Dermis microvascular lymphatic vessel endothelial cell (primary cell): Measurements from ENCODE around the gene P2RY13. TPM values are rescaled to one million over a fixed set of nuclear protein-coding genes. Genes with fewer than 3 reads are reported as not detected.

Experiments used
- DNase-seq, 2 donors: peaks; one replicate each; pipeline versions ENCODE4 v3.0.0 to v3.0.0-alpha.2; 2010; ENCODE audit warnings: low read depth in 2 of 2
- total RNA-seq: library from RNA; depleted of rRNA; stranded (reverse); fragments of >200 nt; gene quantifications from 2 replicates; pipeline ENCODE4 v1.2.1, GENCODE V29; 2014

P2RY13 gene
- total RNA-seq, 1 donor from 2014 or later: not detected

DNA sequence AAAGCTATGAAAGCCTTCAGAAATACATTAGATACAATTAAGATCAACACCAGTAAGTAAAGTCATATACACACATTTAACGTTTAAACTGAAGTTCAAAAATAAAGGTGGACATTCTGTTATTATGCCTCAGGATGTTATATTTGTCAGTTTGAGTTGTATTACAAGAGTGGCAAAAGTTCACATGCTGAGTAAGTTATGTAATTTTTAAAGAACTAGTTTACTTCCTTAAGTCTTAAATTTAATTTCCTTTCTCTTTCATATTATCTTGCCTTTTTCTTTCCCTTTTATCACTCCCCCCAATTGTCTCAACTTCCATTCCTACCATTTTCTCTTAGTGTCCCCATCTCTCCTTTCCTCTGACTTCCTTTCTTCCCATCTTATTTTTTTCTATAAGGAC is 7.8 kb downstream of the P2RY13 start:
- DNase-seq: no peak

DNA sequence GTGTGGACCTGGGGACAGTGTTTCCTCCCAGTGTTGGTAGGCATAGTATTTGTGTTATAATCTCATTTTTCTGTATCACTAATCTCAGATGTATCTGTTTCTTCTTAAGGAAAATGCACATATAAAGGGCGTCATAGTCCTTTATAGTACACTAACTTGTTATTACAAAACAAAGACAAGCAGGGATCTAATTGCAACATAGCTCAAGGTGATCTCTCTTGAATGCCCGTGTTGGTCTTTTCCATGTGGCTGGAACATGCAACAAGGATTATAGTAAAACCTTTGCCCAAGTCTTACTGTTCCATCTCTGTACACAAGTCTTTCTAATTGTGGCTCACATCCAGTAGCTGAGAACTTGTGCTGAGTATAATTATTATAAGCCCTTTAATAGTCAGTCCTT is 9.2 kb downstream of the P2RY13 start:
- no peak for DNase-seq

DNA sequence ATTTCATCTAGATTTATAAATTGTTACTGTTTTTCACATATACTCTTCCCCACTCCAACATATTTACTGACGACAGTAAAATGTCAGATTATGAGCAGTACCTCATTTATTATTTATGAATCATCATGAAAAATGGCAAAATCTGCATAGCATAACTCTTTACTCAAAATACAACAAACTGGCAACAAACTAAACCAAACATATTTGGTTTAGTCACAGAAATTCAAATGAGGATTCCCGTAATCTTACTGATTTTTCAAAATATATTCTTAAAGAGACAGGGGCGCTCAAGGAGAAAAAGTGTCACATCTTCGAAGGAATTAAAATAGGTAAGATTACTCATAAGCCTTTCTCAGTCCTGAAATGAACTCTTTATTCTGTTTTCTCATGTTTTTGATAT is 9.7 kb downstream of the P2RY13 start:
- DNase-seq: no peak

DNA sequence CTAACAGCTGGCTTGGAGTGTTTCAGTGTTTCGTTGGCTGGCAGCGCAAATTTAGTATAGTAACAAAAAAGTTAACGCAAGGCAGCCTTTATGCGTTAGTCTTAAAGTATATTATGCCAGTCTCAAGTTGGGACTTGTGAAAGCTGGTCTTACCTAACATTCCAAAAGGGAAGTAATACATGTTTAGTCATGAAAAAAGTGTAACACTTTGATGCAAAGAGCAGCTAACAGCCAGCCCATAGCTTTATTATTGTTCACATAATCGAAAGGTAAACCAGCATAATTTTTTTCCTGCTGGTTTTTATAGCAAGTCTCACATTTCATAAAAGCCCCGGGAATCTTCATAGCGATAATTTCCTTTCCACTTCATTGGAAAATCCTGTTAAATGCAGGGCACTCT is 10.4 kb downstream of the P2RY13 start:
- DNase-seq: no peak

DNA sequence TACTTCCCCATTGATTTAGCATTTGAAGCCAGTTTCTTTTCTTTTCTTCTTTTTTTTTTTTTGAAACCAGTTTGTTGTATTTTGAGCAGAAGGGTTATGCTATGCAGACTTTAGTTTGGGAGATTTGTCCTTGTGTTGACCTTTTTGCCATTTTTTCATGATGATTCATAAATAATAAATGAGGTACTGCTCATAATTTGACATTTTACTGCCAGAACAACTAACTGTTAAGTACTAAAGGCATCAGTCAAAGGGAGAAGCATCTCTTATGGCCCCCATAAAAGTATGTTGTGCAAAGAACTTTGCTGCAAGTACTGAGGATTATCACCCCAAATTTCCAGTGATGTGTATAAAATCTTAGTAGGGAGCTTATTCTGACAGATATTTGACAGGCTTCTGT is 11.0 kb downstream of the P2RY13 start:
- no peak for DNase-seq

DNA sequence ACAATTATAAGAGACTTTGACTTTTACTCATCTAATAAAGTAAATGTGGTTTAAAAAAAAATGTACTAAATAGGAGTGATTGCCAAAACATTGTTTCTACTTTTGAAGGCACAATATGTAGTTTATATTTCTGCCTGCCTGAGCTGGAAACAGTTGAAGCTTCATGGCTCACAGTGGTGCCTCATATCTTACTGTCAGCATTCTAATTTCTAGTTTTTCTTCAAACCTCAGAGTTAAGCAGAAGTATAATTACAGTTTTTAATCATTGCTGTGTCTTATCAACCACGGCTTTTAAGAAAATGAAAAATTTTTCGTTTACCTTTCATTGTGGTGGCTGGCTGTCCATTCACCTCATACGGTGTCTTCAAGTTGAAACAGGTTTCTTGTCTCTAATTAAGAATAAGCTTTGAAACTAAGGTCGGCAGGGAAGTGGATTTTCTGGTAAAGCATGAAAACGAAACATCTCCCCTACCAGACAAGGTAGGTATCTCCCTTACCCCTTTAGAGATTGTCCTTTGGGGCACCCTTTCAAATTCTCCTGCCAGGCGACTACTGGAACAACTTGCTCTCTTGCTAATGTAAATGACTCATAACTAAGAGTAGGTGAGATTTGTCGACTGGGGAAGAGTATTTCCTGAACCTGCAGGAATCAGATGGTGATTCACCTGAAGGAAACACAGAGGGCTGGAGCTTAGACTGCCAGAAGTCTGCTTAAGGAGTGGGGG is 12.9 kb downstream of the P2RY13 start, which contains the start of gene GPR87:
TSS of gene GPR87 (minus strand) at position 554 of the 725 bp plus-strand sequence. CDS start 16,720 bp downstream, outside the sequence.
- peak in 1 of 2 donors; percentile 3 for DNase-seq

DNA sequence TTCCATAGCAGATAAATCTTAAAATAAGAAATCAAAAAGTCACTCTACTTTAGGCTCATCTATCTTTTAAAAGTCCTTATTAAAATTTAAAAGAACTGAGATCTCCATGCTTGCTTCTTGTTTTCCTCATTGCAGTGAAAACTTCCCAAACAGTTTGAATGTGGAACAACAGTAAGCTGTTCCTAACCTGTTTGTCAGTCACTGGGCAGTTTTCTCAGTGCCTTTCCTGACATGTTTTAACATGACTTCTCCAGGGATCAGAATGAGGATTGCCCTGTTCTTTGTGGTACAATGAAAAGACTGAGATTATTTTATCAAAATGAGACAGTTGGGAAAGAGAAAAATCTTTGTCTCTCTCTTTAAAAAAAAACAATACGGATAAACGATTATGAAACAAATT is 13.5 kb downstream of the P2RY13 start:
- DNase-seq: no peak

DNA sequence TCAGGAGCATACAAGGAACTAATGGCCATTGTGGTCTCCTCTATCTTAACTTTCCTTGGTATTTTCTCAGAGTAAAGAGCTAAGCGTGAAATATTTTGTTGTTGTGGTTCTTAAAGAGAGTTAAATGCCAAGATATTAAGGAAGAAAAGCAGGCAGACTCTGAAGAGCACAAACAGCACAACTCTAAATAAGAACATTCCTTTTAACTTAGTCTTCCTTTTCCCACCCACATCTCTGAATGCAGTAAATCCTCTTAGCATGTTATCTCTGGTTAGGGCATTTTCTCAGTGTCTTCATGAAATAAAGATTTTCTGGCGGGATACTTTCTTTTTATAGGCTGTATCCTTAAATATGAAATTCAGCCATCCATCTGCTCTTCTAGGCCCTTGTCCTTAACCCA is 14.2 kb downstream of the P2RY13 start:
- no peak for DNase-seq

DNA sequence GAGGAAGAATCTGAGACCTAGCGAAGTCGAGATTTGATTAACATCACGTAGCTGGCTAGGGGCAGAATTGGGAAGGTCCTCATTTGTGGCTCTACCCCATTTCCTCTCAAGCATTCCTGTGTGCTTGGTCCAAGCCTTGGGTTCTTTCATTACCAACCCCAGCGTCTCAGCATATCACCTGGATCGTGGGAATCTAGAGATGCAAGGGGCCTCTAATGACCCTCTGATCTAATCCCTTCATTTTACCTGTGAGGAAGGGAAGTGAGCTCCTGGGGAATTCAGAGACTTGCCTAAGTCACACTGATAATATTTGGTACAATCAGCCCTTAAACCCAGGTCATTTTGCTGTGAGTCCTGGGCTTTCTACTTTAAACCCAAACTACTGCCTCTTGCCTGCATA is 14.8 kb downstream of the P2RY13 start:
- DNase-seq: no peak

DNA sequence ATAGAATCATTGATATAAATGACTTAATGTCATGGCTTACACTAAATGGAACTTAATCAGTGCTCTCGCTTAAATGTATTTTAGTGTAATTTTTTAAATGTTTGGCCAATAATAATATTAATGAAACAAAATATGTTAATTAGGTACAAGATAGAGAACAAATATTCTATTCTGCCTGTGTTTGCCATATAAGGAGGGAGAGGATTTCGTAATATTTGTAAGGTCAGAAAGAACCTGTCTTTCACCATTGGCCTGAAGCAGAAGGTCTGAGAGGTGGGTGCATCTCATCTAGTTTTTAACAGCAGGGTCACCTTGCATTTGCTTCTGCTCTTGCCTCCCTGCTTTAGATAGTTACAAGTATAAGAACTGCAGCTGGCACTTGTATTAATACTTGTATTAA is 15.2 kb downstream of the P2RY13 start:
- no peak for DNase-seq

DNA sequence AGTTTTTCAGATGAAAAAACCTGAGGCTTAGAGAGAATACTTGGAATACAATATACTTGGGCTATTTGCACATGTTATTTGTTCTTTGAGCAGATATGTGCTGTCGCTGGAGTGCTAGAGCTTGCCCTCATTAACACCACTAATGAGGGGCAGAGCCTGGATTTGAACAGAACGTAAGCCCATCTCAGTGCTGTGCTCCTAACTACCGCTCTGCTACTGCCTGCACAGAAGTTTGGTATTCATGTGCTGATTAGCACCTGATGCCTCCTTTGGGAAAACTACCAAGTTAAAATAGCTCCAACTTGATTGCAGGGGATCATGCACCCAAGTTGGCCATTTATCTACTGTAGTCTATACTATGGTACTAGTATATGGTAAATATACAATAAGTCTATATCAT is 16.4 kb downstream of the P2RY13 start:
- DNase-seq: no peak

DNA sequence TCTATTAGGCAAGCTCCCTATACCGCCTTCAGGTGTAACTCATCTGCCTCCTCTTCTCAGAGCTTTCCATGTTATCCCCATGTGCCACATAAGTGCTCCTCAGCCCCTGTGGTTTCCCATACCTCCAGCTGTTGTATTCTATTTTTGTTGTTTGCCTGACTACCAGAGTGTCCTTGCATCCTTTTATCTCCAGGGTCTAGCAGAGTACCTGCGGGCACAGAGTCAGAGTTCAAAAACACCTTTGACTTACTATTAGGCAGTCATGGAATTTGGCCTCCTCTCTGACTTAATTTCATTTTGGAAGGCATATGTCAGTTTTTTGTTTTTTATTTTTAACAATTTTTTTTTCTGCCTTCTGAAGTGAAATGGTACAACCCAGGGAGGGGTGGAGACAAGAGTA is 19.8 kb downstream of the P2RY13 start:
- no peak for DNase-seq

DNA sequence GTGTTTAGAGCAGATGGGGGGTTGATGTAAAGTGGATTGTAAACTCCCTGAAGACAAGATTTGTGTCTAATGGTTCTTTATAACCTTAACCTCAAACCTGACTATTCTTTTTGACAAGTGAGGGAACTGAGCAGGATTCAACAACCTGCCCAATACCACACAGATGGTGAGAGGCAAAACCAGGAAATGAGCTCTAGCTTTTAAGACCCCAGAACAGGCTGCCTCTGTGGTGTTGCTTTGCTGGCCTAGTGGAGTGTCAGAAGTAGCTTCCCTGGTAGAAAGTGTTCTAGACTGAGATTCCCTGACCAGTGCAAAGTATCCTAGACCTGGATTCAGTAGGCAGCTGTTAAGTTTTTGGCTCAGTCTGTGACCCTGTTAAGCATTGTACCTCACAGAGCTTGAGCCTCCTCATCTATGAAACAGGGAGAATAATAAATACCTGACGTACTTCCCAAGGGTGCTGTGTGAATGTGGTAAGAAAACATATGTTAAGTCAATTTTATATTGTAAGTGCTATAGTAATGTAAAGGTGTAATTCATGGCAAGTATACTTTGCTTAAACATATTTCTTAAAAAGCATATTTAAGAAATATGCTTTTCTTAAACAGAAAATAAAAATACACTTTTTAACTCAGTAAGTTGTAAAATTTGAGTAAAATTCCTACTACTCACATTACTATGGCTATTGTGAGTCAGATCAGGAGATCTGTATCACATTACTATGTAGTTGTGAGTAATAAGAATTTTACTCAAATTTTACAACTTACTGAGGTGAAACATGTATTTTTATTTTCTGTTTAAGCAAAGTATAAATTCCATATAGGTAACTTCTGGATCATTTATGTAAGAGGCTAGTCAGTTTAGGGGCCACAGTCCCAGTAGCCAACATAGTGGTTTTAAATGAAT is 21.5 kb downstream of the P2RY13 start:
- no peak for DNase-seq

DNA sequence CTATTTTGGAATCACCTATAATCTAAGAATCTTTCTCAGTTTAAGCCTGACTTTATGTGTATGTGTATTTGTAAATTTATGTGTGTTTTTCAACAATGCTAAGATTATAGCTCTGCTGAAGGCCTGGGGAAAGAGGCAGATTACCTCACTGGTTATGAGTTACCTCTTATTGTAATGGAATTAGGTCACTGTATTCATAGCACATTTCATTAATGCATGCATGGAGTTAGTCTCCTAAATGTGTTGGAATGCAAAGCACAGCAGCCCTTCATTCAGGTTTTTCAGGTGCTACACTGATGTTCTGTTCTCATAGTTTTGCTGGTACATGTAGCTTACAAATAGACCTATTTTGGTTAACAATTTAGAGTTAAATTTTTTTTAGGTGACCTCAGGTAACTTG is 22.2 kb downstream of the P2RY13 start:
- no peak for DNase-seq

DNA sequence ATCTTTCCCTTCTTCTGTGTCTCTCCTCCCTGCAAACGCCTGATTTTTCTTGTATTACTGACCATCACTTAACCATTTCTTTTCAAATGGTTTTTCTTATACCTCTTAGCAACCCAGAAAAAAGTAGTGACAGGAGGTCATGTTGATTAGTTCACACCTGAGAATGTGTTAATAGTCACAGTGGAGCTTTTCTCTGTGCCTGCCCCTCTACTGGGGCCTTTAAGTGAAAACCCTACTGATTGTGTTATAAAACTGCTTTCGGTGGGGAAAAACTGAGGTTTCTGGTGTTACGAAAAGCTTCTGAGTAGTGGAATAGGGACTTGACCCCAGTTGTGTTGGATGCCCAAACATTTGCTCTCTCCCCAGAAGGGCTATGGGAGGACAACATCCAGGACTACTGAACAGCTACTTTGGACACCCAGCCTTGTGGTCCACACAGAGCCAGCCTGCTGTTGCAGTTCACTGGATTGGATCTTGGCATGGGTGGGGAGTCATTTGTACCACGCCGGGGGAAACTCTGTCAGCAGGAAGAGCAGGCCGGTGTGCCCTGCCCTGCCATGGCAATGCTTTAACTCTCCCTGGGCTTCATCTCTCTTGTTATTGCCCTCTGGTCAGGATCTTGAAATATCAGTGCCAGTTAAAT is 23.1 kb downstream of the P2RY13 start:
- DNase-seq: no peak

DNA sequence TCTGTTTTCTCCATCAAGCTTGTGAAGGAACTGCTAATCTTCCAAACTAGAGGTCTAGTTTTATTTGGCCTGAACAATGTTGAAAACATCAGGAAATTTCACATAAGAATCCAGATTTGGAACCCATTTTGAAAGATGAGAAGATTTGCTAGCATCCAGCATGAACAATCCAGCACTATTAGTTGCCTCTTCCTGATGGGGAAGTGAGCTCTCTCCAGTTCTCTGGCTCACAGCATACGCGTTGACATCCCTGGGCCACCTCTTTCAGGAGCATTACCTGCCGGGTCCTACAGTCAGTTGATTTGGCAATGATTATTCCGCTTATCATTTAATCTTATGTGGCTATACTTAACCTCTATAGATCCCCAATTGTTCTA is 23.6 kb downstream of the P2RY13 start:
- no peak for DNase-seq

DNA sequence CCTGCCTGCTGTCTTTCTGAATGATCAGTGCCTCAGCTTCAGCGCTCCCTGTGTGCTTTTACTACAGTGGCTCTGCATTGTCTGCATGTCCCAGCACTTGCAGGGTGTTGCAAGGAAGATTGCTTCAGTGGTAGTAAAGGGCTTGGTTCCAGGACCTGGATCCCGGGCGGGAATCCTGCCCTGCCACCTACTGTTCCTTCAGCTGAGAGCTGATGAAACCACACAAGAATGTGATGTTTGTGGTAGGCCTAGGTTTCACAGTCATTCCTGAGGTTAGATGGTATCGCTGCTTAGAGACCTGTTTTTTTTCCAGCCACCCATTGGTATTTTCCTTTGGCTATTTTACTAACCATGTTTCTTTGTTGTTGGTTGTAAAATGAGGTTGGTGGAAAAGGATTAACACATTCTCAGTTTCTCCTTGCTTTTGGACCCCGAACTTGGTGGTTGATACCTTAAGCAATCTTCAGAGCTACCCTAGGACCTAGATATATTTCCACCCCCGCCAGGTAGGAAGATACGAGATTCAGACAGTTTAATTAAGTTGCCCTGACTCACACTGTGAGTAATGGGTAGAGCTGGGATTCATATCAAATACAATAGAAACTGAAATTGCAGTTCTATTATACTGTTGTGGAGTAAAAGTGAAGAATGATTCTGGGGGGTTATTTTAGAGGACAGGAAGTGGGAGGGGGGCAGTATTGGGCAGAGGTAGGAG is 24.1 kb downstream of the P2RY13 start:
- DNase-seq: no peak

DNA sequence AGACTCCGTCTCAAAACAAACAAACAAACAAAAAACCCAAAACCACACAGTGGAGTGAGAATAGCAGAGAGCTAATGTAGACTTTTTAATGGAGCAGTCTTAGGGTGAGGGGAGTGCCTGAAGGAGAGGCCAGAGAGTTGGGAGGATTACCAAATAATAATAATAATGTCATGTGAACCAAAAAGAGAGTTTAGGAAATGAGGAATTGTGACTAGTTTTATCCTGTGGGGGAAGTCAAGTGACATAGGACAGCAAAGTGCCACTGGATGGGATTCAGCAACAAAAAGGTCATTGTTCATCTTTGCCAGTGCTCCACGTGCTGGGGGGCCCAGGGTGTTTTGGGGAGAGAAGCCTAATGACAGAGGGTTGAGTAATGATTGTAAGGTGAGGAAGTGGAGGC is 25.6 kb downstream of the P2RY13 start:
- no peak for DNase-seq

DNA sequence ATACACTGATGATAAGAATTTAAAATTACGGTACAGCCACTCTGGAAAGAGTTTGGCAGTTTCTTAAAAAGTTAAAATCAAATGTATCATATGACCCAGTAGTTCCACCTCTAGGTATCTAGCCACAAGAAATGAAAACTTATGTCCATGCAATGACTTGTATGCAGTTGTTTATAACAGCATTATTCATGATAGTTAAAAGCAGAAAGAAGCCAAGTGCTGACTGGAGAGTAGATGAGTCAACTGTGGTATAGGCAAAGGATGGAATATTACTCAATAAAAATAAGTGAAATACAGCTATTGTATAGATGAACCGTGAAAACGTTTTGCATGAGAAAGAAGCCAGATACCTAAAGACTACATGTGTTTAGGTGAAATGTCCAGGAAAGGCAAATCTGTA is 27.6 kb downstream of the P2RY13 start:
- no peak for DNase-seq

DNA sequence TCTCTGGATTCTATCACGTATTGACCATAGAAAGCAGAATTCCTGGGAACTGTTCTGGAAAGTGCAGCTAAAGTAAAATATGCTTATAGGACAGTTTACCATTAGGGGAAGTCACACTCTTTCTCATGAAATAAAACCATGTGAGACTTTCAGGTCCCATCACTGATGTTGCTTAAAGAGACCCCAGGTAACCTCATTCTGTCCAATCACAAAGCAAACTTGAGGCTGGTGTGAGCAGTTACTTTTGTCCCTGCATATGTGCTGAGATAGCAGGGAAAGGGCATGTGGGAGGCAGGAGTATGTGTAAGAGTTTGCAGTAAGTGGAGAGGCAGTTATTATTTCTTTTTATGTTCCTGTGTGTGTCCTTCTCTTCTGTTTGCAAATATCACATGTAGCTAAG is 28.8 kb downstream of the P2RY13 start:
- no peak for DNase-seq

DNA sequence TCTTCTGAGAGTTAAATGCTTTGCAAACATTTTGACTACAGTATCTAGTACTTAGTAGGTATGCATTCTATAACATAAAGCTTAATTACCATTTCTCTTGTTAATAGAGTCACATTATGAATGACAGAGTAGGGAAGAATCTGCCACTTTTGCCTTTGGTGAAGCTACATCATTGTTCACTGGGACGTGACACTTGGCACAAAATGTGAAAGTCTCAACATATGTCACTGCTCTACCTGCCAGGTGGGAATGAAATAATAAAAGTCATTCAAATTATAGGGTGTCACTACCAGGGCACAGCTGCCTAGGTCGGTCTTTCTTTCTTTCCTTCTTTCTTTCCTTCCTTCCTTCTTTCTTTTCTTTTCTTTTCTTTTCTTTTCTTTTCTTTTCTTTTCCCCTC is 30.3 kb downstream of the P2RY13 start:
- no peak for DNase-seq

DNA sequence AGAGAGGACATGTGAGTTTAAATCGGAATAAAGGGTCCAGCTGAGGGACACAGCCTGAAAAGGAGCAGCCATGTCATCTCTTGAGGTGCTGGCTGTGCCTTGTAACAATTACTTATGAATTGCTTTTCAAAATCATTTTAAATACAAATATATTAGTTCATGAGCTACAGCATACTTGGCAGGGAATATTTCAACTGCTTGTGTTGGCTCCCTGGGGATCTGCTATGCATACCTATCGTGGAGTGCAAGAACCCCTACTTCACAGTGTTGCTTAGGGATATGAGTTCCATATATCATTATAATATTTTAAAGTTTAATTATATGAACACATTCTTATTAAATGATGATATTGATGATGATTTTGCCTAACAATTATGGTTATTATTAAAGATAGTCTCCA is 31.9 kb downstream of the P2RY13 start:
- no peak for DNase-seq
